Dendritic cell treated with granulocyte-macrophage colony-stimulating factor and Interleukin-4, amounts not matched to agents 40 ng/mL and 50 ng/mL, for 4 days (primary cell): ENCODE measurements around the gene ZNF770.
"Not testable (repeated sequence)": the region's sequence is repeated elsewhere in the genome, so short reads cannot be mapped to it uniquely, and the experiment has no call there.

Source experiments
- H3K27ac Mint-ChIP-seq: one replicate; pipeline ENCODE4 v1.8.0; 2022; ENCODE audit warnings: mild to moderate bottlenecking, mixed read lengths
- H3K27me3 Mint-ChIP-seq: one replicate; pipeline ENCODE4 v1.8.0; 2022; ENCODE audit warnings: mild to moderate bottlenecking, mixed read lengths
- H3K36me3 Mint-ChIP-seq: one replicate; pipeline ENCODE4 v1.8.0; 2022; ENCODE audit warnings: low read depth, mixed read lengths
- H3K4me1 Mint-ChIP-seq: one replicate; pipeline ENCODE4 v1.8.0; 2022; ENCODE audit warnings: low read depth, mixed read lengths
- H3K4me3 Mint-ChIP-seq: one replicate; pipeline ENCODE4 v1.8.0; 2022; ENCODE audit warnings: mild to moderate bottlenecking, moderate library complexity, mixed read lengths
- H3K9me3 Mint-ChIP-seq: one replicate; pipeline ENCODE4 v1.8.0; 2022; ENCODE audit warnings: mixed read lengths
- intact Hi-C: fragments of 100-400 bp; cut with micrococcal nuclease; formaldehyde crosslinking; loops from one replicate; pipeline ENCODE4 v1.15.0; 2022

Gene ZNF770

GRCh38 chr15:34952481-34952880 lies 35.6 kb downstream of the ZNF770 start:
- Mint-ChIP-seq H3K27ac (no peak overlapping the region), H3K4me1 (no peaks in the 10 kb centered on the region), H3K9me3 (no peaks in the 10 kb centered on the region), H3K27me3 (no peaks in the 10 kb centered on the region), H3K4me3 (no peak overlapping the region), H3K36me3 (peaks cover 74% of the 10 kb centered on the region)
- intact Hi-C loops: no loop called here

GRCh38 chr15:34951993-34952392 lies 36.1 kb downstream of the ZNF770 start:
- Mint-ChIP-seq H3K9me3 (no peaks in the 10 kb centered on the region), H3K27me3 (no peaks in the 10 kb centered on the region), H3K36me3 (peaks cover 76% of the 10 kb centered on the region), H3K4me3 (no peak overlapping the region), H3K27ac (no peak overlapping the region), H3K4me1 (no peaks in the 10 kb centered on the region)
- intact Hi-C loops: no loop called here

- Mint-ChIP-seq H3K4me3 (no peak overlapping the region), H3K36me3 (peaks cover 64% of the 10 kb centered on the region), H3K27ac (no peak overlapping the region), H3K27me3 (no peaks in the 10 kb centered on the region), H3K4me1 (no peaks in the 10 kb centered on the region), H3K9me3 (no peaks in the 10 kb centered on the region)
- intact Hi-C loops: no loop called here
These were observed 43.2 kb downstream of the ZNF770 start for GRCh38 chr15:34944936-34945335.

- Mint-ChIP-seq H3K27me3 (no peaks in the 10 kb centered on the region), H3K4me3 (no peak overlapping the region), H3K4me1 (no peaks in the 10 kb centered on the region), H3K27ac (no peak overlapping the region), H3K9me3 (no peaks in the 10 kb centered on the region), H3K36me3 (peaks cover 65% of the 10 kb centered on the region)
- intact Hi-C loops: no loop called here
These were observed 44.4 kb downstream of the ZNF770 start for GRCh38 chr15:34943711-34944110.

- H3K4me3 Mint-ChIP-seq, H3K4me1 Mint-ChIP-seq, H3K27ac Mint-ChIP-seq, intact Hi-C loops, H3K27me3 Mint-ChIP-seq, H3K9me3 Mint-ChIP-seq: not testable (repeated sequence)
- H3K36me3 Mint-ChIP-seq: peaks cover 65% of the 10 kb centered on the region
These were observed 44.8 kb downstream of the ZNF770 start for GRCh38 chr15:34943264-34943663.

GRCh38 chr15:34942363-34942762 lies 45.7 kb downstream of the ZNF770 start:
- peaks cover 65% of the 10 kb centered on the region for H3K36me3 Mint-ChIP-seq

GRCh38 chr15:34941831-34942230 lies 46.3 kb downstream of the ZNF770 start:
- Mint-ChIP-seq H3K4me1 (no peaks in the 10 kb centered on the region), H3K27me3 (no peaks in the 10 kb centered on the region), H3K4me3 (no peak overlapping the region), H3K36me3 (peaks cover 69% of the 10 kb centered on the region), H3K27ac (no peak overlapping the region), H3K9me3 (no peaks in the 10 kb centered on the region)
- intact Hi-C loops: no loop called here

More at GRCh38 chr15:34942363-34942762, 45.7 kb downstream of the ZNF770 start:
- Mint-ChIP-seq H3K4me3 (no peak overlapping the region), H3K27me3 (no peaks in the 10 kb centered on the region), H3K27ac (no peak overlapping the region), H3K9me3 (no peaks in the 10 kb centered on the region), H3K4me1 (no peaks in the 10 kb centered on the region)
- intact Hi-C loops: no loop called here

GRCh38 chr15:34941185-34941698 lies 46.8 kb downstream of the ZNF770 start:
- no peaks in the 10 kb centered on the region for H3K4me1 Mint-ChIP-seq
- intact Hi-C loops: no loop called here
- H3K36me3 Mint-ChIP-seq: peaks cover 73% of the 10 kb centered on the region
- H3K27me3 Mint-ChIP-seq: no peaks in the 10 kb centered on the region
- no peaks in the 10 kb centered on the region for H3K9me3 Mint-ChIP-seq
- H3K27ac Mint-ChIP-seq: no peak overlapping the region
- H3K4me3 Mint-ChIP-seq: no peak overlapping the region

GRCh38 chr15:34933432-34933975 lies 54.6 kb downstream of the ZNF770 start:
- no peaks in the 10 kb centered on the region for H3K27me3 Mint-ChIP-seq
- intact Hi-C loops: no loop called here
- H3K36me3 Mint-ChIP-seq: peaks cover 84% of the 10 kb centered on the region

GRCh38 chr15:34928349-34928748 lies 59.7 kb downstream of the ZNF770 start:
- H3K4me3 Mint-ChIP-seq, H3K9me3 Mint-ChIP-seq, H3K4me1 Mint-ChIP-seq, H3K27ac Mint-ChIP-seq, intact Hi-C loops, H3K27me3 Mint-ChIP-seq: not testable (repeated sequence)
- H3K36me3 Mint-ChIP-seq: peaks cover 81% of the 10 kb centered on the region

More at GRCh38 chr15:34933432-34933975, 54.6 kb downstream of the ZNF770 start:
- no peaks in the 10 kb centered on the region for H3K9me3 Mint-ChIP-seq
- H3K27ac Mint-ChIP-seq: no peak overlapping the region
- no peaks in the 10 kb centered on the region for H3K4me1 Mint-ChIP-seq
- H3K4me3 Mint-ChIP-seq: no peak overlapping the region
